Fibroblast of lung (primary cell): ENCODE results near the gene DNAJC6.

ENCODE experiments used
- EZH2 ChIP-seq: IDR thresholded peaks from 2 replicates; pipeline ENCODE4 v1.5.1; 2012; ENCODE audit warnings: low read length, control low read depth, mild to moderate bottlenecking; ENCODE audit errors: missing control alignments
- TF ChIP-seq, protein P1 (sequence below), 2 donors: IDR thresholded peaks in 1 of 2; conservative IDR thresholded peaks in 1 of 2; 1 replicate in 1 of 2; 2 replicates in 1 of 2; pipeline ENCODE4 v1.5.1; 2011 to 2012; ENCODE audit warnings: low read length in 2 of 2, control low read depth in 1 of 2, inconsistent platforms in 1 of 2, low read depth in 1 of 2, mild to moderate bottlenecking in 1 of 2

DNA sequence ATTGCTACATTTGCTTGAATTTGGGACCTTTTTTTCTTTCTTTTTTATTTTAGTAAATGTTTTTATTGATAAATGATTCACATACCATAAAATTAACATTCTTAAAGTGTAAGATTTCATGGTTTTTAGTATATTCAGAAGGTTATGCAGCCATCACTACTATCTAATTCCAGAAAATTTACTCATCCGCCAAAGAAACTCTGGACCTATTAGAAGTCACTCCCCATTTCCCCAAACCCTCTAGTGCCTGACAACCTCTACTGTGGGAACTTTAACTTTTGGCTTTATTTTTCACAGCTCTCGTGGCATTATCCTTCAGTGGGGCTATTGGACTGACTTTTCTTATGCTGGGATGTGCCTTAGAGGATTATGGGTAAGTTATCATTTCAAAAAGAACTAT lies 115.7 kb downstream of the DNAJC6 start:
- TF ChIP-seq, protein P1, sequence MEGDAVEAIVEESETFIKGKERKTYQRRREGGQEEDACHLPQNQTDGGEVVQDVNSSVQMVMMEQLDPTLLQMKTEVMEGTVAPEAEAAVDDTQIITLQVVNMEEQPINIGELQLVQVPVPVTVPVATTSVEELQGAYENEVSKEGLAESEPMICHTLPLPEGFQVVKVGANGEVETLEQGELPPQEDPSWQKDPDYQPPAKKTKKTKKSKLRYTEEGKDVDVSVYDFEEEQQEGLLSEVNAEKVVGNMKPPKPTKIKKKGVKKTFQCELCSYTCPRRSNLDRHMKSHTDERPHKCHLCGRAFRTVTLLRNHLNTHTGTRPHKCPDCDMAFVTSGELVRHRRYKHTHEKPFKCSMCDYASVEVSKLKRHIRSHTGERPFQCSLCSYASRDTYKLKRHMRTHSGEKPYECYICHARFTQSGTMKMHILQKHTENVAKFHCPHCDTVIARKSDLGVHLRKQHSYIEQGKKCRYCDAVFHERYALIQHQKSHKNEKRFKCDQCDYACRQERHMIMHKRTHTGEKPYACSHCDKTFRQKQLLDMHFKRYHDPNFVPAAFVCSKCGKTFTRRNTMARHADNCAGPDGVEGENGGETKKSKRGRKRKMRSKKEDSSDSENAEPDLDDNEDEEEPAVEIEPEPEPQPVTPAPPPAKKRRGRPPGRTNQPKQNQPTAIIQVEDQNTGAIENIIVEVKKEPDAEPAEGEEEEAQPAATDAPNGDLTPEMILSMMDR (conservative IDR thresholded peaks at IDR 0.05 in 1 of 2, IDR thresholded peaks at IDR 0.05 in 1 of 2; ENCODE audit: low read depth in 1 of 2, low read length in 2 of 2): no peak
- TF ChIP-seq EZH2: no peak
